ENCODE measurements around the gene CD6. TPM values are rescaled to one million over a fixed set of nuclear protein-coding genes. Genes with fewer than 3 reads are reported as not detected.

Gene CD6
- total RNA-seq, 6 experiments from 2014 or later: 0.29 to 2.4 (median 0.52) TPM

- DNase-seq (no peak), ATAC-seq (no peak)
- TF ChIP-seq, protein P1, sequence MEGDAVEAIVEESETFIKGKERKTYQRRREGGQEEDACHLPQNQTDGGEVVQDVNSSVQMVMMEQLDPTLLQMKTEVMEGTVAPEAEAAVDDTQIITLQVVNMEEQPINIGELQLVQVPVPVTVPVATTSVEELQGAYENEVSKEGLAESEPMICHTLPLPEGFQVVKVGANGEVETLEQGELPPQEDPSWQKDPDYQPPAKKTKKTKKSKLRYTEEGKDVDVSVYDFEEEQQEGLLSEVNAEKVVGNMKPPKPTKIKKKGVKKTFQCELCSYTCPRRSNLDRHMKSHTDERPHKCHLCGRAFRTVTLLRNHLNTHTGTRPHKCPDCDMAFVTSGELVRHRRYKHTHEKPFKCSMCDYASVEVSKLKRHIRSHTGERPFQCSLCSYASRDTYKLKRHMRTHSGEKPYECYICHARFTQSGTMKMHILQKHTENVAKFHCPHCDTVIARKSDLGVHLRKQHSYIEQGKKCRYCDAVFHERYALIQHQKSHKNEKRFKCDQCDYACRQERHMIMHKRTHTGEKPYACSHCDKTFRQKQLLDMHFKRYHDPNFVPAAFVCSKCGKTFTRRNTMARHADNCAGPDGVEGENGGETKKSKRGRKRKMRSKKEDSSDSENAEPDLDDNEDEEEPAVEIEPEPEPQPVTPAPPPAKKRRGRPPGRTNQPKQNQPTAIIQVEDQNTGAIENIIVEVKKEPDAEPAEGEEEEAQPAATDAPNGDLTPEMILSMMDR (IDR thresholded peaks at IDR 0.05): no peak
- no peak for TF ChIP-seq POLR2A (IDR thresholded peaks at IDR 0.05)
- 48% methylated on average over 5 of the region's 6 CpGs for WGBS (ENCODE audit: insufficient coverage, low coverage, low lambda C conversion rate, missing lambda C conversion rate)
- intact Hi-C loops (cut with DNase I): no loop called here
- no peaks in the 10 kb centered on the region for H3K9me3 ChIP-seq
- no peaks in the 10 kb centered on the region for H3K4me1 ChIP-seq
- no peaks in the 10 kb centered on the region for H3K27me3 ChIP-seq
- H3K4me3 ChIP-seq: no peak overlapping the region
- no peak overlapping the region for H3K27ac ChIP-seq
- H3K36me3 ChIP-seq: peaks cover 0 to 9% (median 0%) of the 10 kb centered on the region in 4 donors
Observed at GRCh38 chr11:60941371-60942119, 29.9 kb upstream of the CD6 start.

- H3K9me3 ChIP-seq: no peaks in the 10 kb centered on the region
- H3K27ac ChIP-seq: no peak overlapping the region
- no peak for ATAC-seq
- TF ChIP-seq, protein P1 (IDR thresholded peaks at IDR 0.05): no peak
- no peak for TF ChIP-seq POLR2A (IDR thresholded peaks at IDR 0.05)
- H3K4me3 ChIP-seq: no peak overlapping the region
- intact Hi-C loops (cut with DNase I): no loop called here
- no peaks in the 10 kb centered on the region for H3K27me3 ChIP-seq
- DNase-seq: no peak
- WGBS (ENCODE audit: insufficient coverage, low coverage, low lambda C conversion rate, missing lambda C conversion rate): no CpG with 5 or more reads among the region's 4 CpGs
- H3K36me3 ChIP-seq: peaks cover 0 to 9% (median 0%) of the 10 kb centered on the region in 4 donors
- no peaks in the 10 kb centered on the region for H3K4me1 ChIP-seq
Observed at GRCh38 chr11:60942219-60942618, 29.3 kb upstream of the CD6 start.

GRCh38 chr11:60942970-60943565 is 28.4 kb upstream of the CD6 start:
- H3K4me1 ChIP-seq: no peaks in the 10 kb centered on the region
- no peak for DNase-seq
- no peak overlapping the region for H3K4me3 ChIP-seq
- no peaks in the 10 kb centered on the region for H3K27me3 ChIP-seq
- no peak overlapping the region for H3K27ac ChIP-seq
- WGBS (ENCODE audit: insufficient coverage, low coverage, low lambda C conversion rate, missing lambda C conversion rate): 48% methylated on average over 3 of the region's 9 CpGs
- ATAC-seq: no peak
- intact Hi-C loops (cut with DNase I): no loop called here
- peaks cover 0 to 9% (median 0%) of the 10 kb centered on the region in 4 donors for H3K36me3 ChIP-seq
- no peak for TF ChIP-seq POLR2A (IDR thresholded peaks at IDR 0.05)
- TF ChIP-seq, protein P1 (IDR thresholded peaks at IDR 0.05): no peak
- no peaks in the 10 kb centered on the region for H3K9me3 ChIP-seq

- WGBS (ENCODE audit: insufficient coverage, low coverage, low lambda C conversion rate, missing lambda C conversion rate): 73% methylated on average over 9 of the region's 11 CpGs
Observed at GRCh38 chr11:60944490-60945294, 26.8 kb upstream of the CD6 start.

More at GRCh38 chr11:60944490-60945294, 26.8 kb upstream of the CD6 start:
- Histone ChIP-seq H3K27me3 (no peaks in the 10 kb centered on the region), H3K36me3 (peaks cover 0 to 9% (median 0%) of the 10 kb centered on the region in 4 donors), H3K4me3 (no peak overlapping the region), H3K9me3 (no peaks in the 10 kb centered on the region), H3K27ac (no peak overlapping the region), H3K4me1 (no peaks in the 10 kb centered on the region)
- intact Hi-C loops (cut with DNase I): no loop called here
- DNase-seq: no peak
- ATAC-seq: no peak
- TF ChIP-seq, protein P1 (IDR thresholded peaks at IDR 0.05): peak in 1 of 4 donors; percentile 4
- no peak for TF ChIP-seq POLR2A (IDR thresholded peaks at IDR 0.05)

Data from right lobe of liver (tissue), 6 donors.